Measurements from ENCODE around the gene C1orf159.

DNA sequence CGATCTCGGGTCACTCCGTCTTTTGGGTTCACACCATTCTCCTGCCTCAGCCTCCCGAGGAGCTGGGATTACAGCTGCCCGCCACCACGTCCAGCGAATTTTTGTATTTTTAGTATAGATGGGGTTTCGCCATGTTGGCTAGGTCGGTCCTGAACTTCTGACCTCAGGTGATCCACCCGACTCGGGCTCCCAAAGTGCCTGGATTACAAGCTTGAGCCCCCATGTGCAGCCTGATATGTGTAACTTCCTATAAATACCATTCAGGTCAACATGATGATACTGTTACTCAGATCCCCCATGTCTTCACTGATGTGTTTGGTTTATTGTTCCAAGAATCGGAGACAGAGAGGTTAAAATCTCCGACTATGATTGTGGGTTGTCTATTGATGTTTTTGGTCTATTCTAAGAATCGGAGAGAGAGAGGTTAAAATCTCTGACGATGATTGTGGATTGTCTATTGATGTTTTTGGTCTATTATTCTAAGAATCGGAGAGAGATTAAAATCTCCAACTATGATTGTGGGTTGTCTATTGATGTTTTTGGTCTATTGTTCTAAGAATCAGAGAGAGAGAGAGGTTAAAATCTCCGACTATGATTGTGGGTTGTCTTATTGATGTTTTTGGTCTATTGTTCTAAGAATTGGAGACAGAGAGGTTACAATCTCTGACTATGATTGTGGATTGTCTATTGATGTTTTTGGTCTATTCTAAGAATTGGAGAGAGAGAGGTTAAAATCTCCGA, 17.0 kb downstream of the C1orf159 start:
- TF ChIP-seq EZH2 (IDR thresholded peaks at IDR 0.05) (no peak), POLR2AphosphoS5 (IDR thresholded peaks at IDR 0.05; ENCODE audit: borderline replicate concordance, low read depth, low read length) (no peak)
